Stomach (tissue), 4 donors: ENCODE results near the gene NWD2.

Source experiments
- CTCF ChIP-seq, 7 experiments: fragments of 450-650 bp in 4 of 7; fragments of 200-600 bp in 3 of 7; sonication (generic) in 3 of 7; IDR thresholded peaks; one replicate each; pipeline ENCODE4 v1.5.1; 2016 to 2019; ENCODE audit warnings: antibody characterized with exemption in 7 of 7, control low read depth in 2 of 7, mild to moderate bottlenecking in 1 of 7
- EP300 ChIP-seq: sonication (generic); formaldehyde crosslinking; IDR thresholded peaks from one replicate; pipeline ENCODE4 v1.6.1; 2017; ENCODE audit warnings: antibody characterized with exemption
- POLR2A ChIP-seq, 4 donors: fragments of 450-650 bp; IDR thresholded peaks; one replicate each; pipeline ENCODE4 v1.6.1; 2016; ENCODE audit warnings: antibody characterized with exemption in 4 of 4, control low read depth in 2 of 4, mild to moderate bottlenecking in 1 of 4, moderate library complexity in 1 of 4
- POLR2AphosphoS5 ChIP-seq, 3 donors: sonication (generic); formaldehyde crosslinking; IDR thresholded peaks; one replicate each; pipeline ENCODE4 v1.6.1; 2016; ENCODE audit warnings: antibody characterized with exemption in 3 of 3

DNA sequence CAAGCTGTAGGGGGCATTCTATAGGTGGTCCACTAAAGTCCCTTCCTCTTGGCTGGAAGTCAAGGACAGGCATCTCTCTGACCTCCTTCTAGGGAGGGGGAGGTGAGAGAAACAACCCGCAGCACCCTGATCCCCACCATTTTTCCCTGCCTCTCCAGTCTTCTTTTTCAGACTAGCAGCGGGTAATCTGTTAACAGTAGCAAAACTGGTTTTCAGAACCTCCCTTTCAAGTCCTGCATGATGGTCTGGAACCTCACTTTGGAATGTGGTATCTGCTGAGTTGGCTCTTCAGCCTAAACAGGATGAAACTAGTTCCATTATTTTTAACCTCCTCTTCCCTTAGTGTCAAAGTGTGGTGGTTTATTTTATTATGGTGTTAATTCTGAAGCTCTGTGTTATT lies 196.0 kb downstream of the NWD2 start:
- TF ChIP-seq CTCF (IDR thresholded peaks at IDR 0.05) (no peak), POLR2A (IDR thresholded peaks at IDR 0.05) (no peak), POLR2AphosphoS5 (IDR thresholded peaks at IDR 0.05) (no peak), EP300 (no peak)
